Type B pancreatic cell (in vitro differentiated cells): ENCODE results near the gene CYSLTR2. TPM values are rescaled to one million over a fixed set of nuclear protein-coding genes. Genes with fewer than 3 reads are reported as not detected.

Experiments used
- DNase-seq: peaks from one replicate; pipeline ENCODE4 v3.0.0; 2021; ENCODE audit warnings: mixed read lengths; ENCODE audit not compliant: unreplicated experiment; ENCODE audit errors: extremely low spot score
- H3K27ac Mint-ChIP-seq: 2 replicates; pipeline ENCODE4 v1.8.0; 2021; ENCODE audit warnings: mild to moderate bottlenecking, mixed read lengths
- H3K27me3 Mint-ChIP-seq: 2 replicates; pipeline ENCODE4 v1.8.0; 2021; ENCODE audit warnings: mixed read lengths
- H3K36me3 Mint-ChIP-seq: 2 replicates; pipeline ENCODE4 v1.8.0; 2021; ENCODE audit warnings: mixed read lengths
- H3K4me1 Mint-ChIP-seq: one replicate; pipeline ENCODE4 v1.8.0; 2021; ENCODE audit warnings: mixed read lengths; ENCODE audit not compliant: unreplicated experiment
- H3K4me3 Mint-ChIP-seq: 2 replicates; pipeline ENCODE4 v1.8.0; 2021; ENCODE audit warnings: mild to moderate bottlenecking, mixed read lengths
- H3K9me3 Mint-ChIP-seq: 2 replicates; pipeline ENCODE4 v1.8.0; 2021; ENCODE audit warnings: mixed read lengths
- CTCF ChIP-seq: fragments of 200-600 bp; sonication (generic); conservative IDR thresholded peaks from 2 replicates; pipeline ENCODE4 v1.5.0; 2021; ENCODE audit warnings: antibody characterized with exemption, mild to moderate bottlenecking
- total RNA-seq: library from RNA; stranded (reverse); gene quantifications from 2 replicates; pipeline ENCODE4 v1.2.1, GENCODE V29; 2021; ENCODE audit warnings: low replicate concordance

CYSLTR2 gene
- total RNA-seq, 1 donor from 2014 or later: 4.7 TPM

GRCh38 chr13:48624858-48625257, 28.9 kb upstream of the CYSLTR2 start:
- Mint-ChIP-seq H3K36me3 (no peaks in the 10 kb centered on the region), H3K9me3 (peaks cover 5% of the 10 kb centered on the region), H3K4me1 (peaks cover 23% of the 10 kb centered on the region), H3K27me3 (no peaks in the 10 kb centered on the region), H3K27ac (peak overlapping the region; percentile 81), H3K4me3 (no peak overlapping the region)
- no peak for DNase-seq
- TF ChIP-seq CTCF: no peak

DNA sequence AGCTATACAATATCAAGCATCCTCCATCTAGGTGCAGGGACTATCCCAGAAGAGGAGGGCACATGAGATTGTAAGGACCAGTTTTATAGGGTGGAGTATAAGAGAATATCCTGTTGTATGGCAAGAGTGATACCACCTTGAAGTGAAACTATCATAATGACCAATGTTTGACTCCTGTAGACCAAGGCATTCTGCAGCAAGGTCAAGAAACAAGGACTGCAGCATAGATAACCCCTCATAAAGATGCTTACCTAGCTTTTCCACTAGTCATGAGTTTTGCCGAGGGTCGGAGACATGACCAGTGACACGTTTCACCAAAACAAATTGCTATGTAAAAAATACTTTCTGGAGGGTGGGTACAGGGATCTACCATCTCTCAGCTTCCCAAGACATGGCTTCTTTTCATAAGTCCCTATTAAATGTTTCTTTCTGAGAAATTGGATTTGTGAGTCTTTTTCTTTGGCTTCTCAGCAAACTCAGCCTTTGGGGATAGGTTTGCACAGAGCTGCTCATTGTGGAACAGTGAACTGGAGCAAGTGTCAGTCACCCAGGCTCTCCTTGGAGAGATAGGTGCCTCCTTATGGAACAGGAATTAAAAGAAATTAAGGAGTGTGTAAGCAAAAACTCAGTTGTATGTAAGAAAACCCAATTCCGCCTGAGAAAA, 28.2 kb upstream of the CYSLTR2 start:
- Mint-ChIP-seq H3K4me3 (peak overlapping the region; percentile 58), H3K27me3 (no peaks in the 10 kb centered on the region), H3K4me1 (peaks cover 23% of the 10 kb centered on the region), H3K27ac (peak overlapping the region; percentile 81), H3K36me3 (no peaks in the 10 kb centered on the region), H3K9me3 (no peaks in the 10 kb centered on the region)
- TF ChIP-seq CTCF: no peak
- no peak for DNase-seq

- peaks cover 25% of the 10 kb centered on the region for H3K4me1 Mint-ChIP-seq
- peak overlapping the region; percentile 81 for H3K27ac Mint-ChIP-seq
- no peak for DNase-seq
- no peaks in the 10 kb centered on the region for H3K27me3 Mint-ChIP-seq
- peaks cover 2% of the 10 kb centered on the region for H3K9me3 Mint-ChIP-seq
- H3K36me3 Mint-ChIP-seq: no peaks in the 10 kb centered on the region
- peak overlapping the region; percentile 58 for H3K4me3 Mint-ChIP-seq
- TF ChIP-seq CTCF: no peak
Observed at GRCh38 chr13:48626077-48626449, 27.7 kb upstream of the CYSLTR2 start.

GRCh38 chr13:48626726-48627451, 26.8 kb upstream of the CYSLTR2 start:
- no peak for DNase-seq
- Mint-ChIP-seq H3K4me1 (peaks cover 29% of the 10 kb centered on the region), H3K27me3 (no peaks in the 10 kb centered on the region), H3K27ac (no peak overlapping the region), H3K36me3 (no peaks in the 10 kb centered on the region), H3K9me3 (peaks cover 5% of the 10 kb centered on the region), H3K4me3 (no peak overlapping the region)
- TF ChIP-seq CTCF: no peak

DNA sequence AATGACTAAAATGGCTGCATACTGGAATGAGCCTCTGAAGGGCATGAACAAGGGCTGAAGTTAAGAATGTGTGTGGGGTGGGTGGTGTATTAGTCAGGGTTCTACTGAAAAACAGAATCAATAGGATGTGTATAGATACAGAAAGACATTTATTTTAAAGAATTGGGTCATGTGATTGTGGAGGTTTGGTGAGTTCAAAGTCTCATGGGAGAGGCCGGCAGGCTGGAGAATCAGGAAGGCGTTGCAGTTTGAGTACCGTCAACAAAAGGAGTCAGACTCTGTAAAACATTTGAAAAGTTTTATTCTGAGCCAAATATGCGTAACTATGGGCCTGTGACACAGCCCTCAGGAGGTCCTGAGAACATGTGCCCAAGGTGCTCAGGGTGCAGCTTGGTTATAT, 24.5 kb upstream of the CYSLTR2 start:
- DNase-seq: no peak

More for the DNA sequence above, 24.5 kb upstream of the CYSLTR2 start:
- H3K4me3 Mint-ChIP-seq: no peak overlapping the region
- TF ChIP-seq CTCF: no peak
- peaks cover 29% of the 10 kb centered on the region for H3K4me1 Mint-ChIP-seq
- H3K27ac Mint-ChIP-seq: no peak overlapping the region
- H3K36me3 Mint-ChIP-seq: no peaks in the 10 kb centered on the region
- peaks cover 5% of the 10 kb centered on the region for H3K9me3 Mint-ChIP-seq
- no peaks in the 10 kb centered on the region for H3K27me3 Mint-ChIP-seq
